NCI-H2227 (cell line): ENCODE measurements around the gene VAPA.
"Not testable (repeated sequence)": the region's sequence is repeated elsewhere in the genome, so short reads cannot be mapped to it uniquely, and the experiment has no call there.

Source experiments
- DNase-seq: peaks from one replicate; lab custom pipeline; 2025; ENCODE audit not compliant: unreplicated experiment; lab: John Stamatoyannopoulos, UW

The VAPA gene

DNA sequence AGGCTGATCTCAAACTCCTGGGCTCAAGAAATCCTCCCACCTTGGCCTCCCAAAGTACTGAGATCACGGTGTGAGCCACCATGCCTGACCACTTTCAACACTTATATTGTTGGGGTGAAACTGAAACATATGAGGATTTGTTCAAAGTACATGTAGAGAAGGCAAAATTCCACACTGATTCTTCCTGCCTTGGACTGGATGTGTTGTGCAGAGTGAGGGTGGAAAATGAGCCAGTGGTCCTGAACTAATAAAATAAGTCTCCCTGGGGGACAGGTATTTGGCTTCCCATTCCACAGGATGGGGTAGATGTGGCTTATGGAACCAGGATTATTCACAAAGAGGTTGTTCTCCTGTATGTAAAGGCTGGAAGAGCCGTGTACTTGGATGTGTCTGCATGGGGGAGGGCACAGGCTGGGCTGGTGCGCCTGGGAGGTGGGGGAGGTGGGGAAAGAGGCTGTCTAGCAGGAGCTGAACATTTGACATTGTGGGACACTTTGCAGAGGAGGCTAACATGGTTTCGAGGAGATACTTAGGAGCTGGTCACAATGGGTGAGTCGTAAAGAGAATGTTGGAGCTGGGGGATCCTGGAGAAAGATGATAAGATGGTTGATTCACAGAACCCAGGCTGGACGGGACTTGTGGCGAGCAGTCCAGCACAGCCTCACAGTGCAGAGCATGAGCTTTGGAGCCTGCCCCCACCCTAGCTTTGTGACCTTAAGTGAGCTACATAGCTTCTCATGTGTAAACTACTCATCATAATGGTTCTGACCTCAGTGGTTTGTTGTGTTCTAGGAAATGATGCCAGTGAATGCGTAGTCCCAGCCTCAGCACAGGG lies 28.4 kb upstream of the VAPA start, which contains the start of gene TXNDC2:
TSS of gene TXNDC2 (plus strand) at position 804 of the 835 bp plus-strand sequence. CDS start 708 bp downstream, outside the sequence.
- DNase-seq: no peak

DNA sequence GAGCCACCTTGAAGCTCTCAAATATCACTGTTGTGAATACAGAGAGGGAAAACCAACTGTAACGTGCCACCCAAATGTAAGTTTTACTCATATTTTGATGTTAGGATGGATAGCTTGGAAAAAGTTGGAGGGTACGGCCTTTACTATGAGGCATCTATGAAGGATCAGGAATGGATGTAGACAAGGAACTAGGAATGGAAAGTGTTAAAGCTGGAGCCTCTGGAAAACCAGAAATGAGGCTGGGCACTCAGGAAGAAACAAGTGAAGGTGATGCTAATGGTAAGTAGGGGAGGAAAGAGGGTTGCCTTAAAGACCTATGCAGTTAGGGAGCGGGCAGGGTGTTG lies 27.8 kb upstream of the VAPA start:
- no peak for DNase-seq

- no peak for DNase-seq
These were observed 25.8 kb upstream of the VAPA start for GRCh38 chr18:9887992-9888391.

DNA sequence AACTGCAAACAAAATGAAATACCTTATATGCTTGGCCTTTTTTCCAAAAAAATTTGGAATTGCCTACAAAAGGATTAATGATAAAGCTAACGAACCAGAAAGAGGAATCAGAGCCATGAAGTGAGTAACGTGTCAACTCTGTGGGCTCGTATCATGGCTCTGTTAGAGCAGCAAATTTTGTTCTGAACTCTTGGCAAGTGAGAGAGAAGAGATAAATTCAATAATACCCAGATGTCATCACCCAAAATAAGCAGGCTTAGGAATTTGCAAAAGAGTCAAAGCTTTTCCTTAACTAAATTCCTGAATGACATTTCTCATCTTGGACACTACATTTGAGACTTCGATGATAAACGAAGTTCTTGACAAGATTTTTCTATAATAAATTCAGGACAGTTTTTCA lies 23.6 kb upstream of the VAPA start:
- no peak for DNase-seq

DNA sequence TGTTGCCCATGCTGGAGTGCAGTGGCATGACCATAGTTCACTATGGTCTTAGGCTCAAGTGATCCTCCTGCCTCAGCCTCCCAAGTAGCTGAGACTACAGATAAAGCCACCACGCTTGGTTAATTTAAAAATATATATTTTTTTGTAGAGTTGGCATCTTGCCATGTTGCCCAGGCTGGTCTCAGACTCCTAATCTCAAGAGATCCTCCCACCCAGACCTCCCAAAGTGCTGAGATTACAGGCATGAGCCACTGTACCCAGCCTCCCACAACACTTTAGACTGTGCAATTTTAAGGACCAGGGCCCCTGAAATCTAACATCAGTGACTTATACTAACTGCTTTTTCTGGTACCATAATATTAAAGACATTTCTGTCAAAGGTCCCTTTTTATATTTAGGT lies 22.9 kb upstream of the VAPA start:
- DNase-seq: no peak

DNA sequence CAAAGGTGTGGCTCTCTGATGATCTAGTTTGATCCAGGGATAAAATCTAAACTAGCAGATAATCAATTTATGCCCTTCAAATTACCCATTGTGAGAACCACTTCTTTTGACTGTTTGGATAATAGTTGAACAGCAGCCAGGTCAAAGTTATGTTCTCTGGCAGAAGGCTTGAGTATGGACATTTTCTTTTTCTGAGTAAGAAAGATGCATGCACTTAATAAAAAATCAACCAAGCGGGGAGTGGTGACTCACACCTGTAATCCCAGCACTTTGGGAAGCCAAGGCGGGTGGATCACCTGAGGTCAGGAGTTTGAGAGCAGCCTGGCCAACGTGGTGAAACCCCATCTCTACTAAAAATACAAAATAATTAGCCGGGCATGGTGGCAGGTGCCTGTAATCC lies 22.3 kb upstream of the VAPA start:
- DNase-seq: not testable (repeated sequence)

DNA sequence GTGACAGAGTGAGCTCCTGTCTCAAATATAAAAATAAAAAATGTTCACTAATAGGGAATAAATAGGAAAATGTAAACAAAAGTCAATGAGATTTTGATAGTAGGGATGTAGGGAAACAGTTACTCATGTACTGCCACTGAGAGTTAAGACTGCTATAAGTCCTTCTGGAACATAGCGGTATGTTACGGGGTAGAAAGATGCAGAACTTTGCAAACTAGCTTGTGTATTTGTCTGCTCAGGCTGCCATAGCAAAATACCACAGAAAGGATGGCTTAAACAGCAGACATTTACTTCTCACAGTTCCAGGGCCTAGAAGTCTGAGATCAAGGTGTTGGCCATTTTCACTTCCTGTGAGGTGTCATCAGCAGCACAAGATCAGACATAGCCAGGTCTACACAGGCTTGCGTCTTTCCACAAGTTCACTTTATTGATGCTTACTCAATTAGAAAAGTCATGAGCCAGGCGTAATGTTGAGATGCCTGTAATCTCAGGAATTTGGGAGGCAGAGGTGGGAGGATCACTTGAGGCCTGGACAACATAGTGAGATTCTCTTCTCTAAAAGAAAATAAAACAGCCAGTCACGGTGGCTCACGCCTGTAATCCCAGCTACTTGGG lies 19.3 kb upstream of the VAPA start:
- DNase-seq: no peak

DNA sequence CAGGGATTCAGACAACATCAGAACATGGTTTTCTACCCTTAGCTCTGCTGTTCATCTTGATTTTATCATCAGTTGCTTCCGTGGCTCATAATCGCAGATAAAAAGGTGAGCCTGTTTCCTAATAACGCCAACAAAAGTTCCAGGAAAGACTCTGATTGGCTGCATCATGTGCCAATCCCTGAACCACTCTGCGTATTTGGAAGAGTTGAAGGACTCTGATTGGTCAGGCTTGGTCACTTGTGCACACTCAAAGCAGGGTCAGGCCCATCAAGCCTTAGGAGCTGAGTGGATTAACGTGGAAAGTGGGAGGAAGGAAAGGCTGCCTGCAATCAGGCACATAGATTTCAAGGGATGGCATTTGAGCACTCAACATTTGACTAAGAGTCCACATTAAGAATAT lies 16.7 kb upstream of the VAPA start:
- no peak for DNase-seq

- DNase-seq: not testable (repeated sequence)
These were observed 16.0 kb upstream of the VAPA start for GRCh38 chr18:9897787-9898291.

DNA sequence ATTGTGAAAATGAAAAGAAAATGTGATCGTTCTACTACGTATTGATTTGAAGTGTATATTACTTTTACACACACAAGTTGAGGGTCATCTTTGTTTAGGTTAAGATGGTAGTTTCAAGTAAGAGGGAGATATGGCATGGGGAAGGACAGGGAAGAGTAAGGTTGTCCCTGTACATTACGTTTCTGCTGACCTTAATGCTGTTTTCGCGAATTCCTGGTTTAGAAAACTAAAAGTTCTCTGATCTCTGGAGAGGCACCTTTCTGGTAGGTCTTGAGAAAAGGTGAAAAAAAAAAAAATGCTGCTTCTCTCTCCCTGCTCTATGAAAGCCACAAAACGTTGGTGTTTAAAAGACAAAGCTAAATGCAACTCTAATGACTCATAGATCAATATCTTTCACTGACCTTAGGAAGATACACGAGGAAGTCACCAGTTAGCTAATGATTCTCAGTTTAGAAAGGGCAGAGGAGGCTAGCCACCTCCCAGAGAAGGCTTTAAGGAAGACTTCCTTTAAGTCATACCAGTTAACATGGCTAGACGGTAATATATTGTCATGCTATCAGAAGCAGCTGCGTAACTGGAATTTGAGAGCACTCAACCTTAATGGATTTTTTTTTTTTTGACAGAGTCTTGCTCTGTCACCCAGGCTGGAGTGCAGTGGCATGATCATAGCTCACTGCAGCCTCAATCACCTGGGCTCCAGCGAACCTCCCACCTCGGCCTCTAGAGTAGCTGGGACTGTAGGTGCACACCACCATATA lies 14.8 kb upstream of the VAPA start:
- DNase-seq: peak; percentile 49

GRCh38 chr18:9899550-9899930 lies 14.3 kb upstream of the VAPA start:
- DNase-seq: not testable (repeated sequence)

DNA sequence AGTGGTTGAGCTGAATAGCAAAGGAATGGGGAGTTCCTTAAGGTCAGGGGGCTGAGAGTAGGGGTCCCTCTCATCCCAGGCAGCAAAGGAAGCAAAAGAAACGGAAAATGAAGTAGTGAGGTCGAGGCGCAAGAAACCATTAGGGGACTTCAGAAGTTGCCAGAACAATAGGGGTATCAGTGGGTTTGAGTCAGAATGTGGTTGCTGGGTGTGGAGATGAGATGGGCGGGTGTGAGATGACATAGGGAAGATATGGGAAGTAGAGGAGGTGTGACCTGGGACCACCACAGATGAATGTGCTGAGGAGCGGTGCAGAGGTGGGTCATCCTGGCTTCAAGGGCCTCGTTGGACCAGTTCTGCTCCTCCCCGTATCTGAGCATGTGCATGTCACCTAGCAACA lies 13.1 kb upstream of the VAPA start:
- DNase-seq: no peak

DNA sequence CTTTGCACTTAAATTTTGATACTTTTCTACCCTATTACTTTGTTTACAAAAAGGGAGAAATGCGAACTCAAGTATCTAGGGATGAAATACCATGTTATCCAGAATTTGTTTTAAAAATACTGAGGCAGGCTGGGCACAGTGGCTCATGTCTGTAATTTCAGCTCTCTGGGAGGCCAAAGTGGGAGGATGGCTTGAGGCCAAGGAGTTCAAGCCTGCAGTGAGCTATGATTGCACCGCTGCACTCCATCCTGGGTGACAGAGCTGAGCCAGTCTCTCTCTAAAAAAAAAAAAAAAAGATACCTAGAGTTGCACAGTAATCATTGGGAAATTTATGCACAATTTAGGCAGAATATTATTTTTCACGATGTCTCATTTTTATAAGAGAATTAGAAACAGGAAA lies 12.4 kb upstream of the VAPA start:
- DNase-seq: no peak

DNA sequence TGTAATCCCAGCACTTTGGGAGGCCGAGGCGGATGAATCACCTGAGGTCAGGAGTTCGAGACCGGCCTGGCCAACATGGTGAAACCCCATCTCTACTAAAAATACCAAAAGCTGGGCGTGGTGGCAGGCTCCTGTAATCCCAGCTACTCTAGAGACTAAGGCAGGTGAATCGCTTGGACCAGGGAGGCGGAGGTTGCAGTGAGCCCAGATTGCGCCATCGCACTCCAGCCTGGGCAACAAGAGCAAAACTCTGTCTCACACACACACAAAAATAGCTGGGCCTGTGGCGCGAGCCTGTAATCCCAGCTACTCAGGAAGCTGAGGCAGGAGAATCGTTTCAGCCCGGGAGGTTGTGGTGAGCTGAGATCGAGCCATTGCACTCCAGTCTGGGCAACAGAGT lies 11.6 kb upstream of the VAPA start:
- DNase-seq: not testable (repeated sequence)

- DNase-seq: no peak
These were observed 11.0 kb upstream of the VAPA start for GRCh38 chr18:9902832-9903231.

DNA sequence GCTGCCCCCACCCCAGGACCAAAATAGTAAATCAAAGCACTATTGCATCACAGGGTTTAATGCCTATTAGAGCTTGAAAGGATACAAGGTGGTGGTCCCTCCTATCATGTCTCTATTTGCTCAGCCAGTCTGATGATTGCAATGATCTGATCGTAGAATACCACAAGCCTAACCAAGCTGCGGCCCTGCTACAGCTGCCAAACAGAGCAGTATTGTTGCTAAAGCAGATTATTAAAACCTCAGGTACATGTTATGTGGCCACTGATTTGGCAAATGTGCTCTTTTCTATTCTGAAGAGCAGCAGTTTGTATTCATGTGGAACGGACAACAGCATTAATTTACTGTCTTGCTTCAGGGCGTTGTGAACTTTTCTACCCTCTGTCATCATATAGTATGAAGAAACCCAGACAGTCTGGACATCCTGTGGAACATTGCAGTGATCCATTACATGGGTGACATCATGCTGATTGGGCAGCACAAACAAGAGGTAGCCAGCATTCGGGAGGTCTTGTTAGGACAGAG lies 8.4 kb upstream of the VAPA start:
- DNase-seq: no peak

GRCh38 chr18:9906481-9906880 lies 7.3 kb upstream of the VAPA start:
- no peak for DNase-seq

GRCh38 chr18:9907867-9908266 lies 5.9 kb upstream of the VAPA start:
- DNase-seq: no peak

DNA sequence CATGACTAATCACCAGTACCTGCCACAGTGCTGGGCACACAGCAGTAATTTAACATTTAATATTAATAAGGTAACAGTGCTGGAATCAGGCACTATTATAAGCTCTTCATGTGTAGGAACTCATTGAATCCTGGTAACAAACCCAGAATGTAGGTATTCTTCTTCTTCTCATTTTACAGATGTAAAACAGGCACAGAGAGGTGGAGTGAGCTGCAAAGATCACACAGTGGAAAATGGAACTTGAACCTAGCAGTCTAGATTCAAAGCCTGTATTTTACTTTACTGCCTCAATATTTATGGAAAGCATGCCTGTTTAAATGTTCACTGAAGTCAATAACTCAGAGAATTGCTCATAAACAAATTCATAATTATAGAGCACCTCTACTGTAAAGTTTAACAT lies 3.7 kb upstream of the VAPA start:
- DNase-seq: no peak

DNA sequence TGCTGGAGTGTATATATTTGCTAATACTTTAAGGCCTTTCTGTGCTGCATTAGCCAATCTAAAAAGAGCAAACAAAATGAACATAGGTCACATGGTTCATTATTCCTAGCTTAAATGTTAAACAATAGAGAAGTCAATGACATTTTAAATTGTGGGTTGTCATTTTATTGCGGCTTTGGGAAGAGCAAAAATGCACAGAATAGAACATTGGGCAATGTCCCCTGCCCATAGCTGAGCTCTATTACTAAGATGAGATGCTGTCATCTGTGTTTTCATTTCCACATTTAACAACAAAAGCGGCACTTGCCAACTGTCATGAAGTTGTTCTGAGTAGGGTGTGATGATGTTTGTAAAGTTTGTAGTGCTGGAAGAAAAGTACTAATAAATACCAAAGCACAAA lies 3.2 kb upstream of the VAPA start:
- DNase-seq: no peak

- DNase-seq: no peak
These were observed 2.6 kb upstream of the VAPA start for GRCh38 chr18:9911226-9911625.

- DNase-seq: peak; percentile 19
These were observed 1.5 kb upstream of the VAPA start for GRCh38 chr18:9912285-9912684.
